GM19455 (cell line): Measurements from ENCODE around the gene DNAJB12.
"Not testable (repeated sequence)": the region's sequence is repeated elsewhere in the genome, so short reads cannot be mapped to it uniquely, and the experiment has no call there.

ENCODE experiments used
- ATAC-seq: cut with Tn5 transposase; IDR thresholded peaks from one replicate; pipeline ENCODE4 v1.9.1; 2021; ENCODE audit not compliant: unreplicated experiment

DNAJB12 gene

GRCh38 chr10:72353965-72354355, 759 bp downstream of the DNAJB12 start:
- peak; percentile 7 for ATAC-seq

DNA sequence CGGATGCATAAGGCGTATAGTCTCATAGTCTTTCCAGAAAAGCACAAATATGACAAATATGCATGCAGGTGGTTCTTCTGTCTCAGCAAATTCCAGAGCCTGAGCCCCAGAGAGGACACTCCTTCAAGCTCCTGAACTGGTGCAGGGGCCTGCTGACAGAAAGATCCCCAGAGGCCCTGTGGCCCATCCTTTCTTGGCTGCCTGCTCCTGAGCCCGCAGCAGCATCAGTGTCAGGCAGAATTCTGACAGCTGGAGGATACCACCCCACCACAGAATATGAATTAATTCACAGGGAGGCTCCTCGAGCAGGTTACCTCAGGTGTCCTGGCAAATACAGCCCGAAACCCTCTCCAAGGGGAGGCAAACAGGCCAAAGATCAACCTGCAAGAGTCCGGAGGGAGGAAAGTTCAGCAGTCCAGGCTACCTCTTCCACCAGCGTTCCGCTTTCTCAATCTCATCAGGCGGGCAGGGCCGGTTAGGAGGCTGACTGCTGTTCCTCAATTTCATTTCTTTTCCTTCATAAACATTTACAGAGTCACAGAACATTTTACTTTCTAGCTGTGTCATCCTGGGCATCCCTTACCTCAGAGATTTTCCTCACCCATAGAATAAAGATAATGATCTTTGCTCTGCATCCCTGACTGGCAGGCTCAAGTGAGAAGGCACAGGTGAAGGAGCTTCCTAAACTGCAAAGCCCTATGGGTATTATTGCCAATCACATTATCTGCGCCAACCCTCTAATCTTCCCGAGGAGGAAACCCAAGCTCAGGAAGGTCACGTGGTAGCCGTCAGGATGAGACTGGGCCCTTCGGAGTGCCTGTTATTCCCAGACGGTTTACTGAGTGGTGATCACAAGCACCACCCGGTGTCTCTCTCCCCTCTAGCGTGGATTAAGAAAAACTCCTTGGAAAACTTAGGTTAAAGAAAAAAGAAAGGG, 1.4 kb downstream of the DNAJB12 start:
- no peak for ATAC-seq

- ATAC-seq: no peak
These were observed 3.2 kb downstream of the DNAJB12 start for GRCh38 chr10:72351479-72351878.

DNA sequence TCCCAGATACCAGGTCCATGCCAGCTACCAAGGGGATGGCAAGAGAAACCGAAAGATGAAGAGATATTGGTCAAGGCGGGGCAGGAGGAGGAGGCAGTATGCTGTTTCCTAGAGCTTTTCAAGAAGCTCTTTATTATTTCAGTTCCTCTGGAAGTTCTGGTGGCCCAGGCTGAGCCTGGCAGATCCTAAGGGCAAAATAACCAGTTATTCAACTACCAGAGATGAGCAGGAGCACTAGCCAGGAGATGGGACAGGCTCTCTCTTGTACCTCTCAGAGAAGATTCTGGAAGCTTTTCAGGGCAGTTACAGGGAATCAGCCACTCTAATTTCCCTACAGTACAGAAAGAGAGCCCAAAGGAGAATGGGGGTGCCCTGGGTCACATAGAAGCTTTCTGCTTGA, 5.3 kb downstream of the DNAJB12 start:
- no peak for ATAC-seq

GRCh38 chr10:72348282-72348681, 6.4 kb downstream of the DNAJB12 start:
- ATAC-seq: no peak

GRCh38 chr10:72346117-72346516, 8.6 kb downstream of the DNAJB12 start:
- ATAC-seq: not testable (repeated sequence)

- no peak for ATAC-seq
These were observed 9.8 kb downstream of the DNAJB12 start for GRCh38 chr10:72344932-72345331.

DNA sequence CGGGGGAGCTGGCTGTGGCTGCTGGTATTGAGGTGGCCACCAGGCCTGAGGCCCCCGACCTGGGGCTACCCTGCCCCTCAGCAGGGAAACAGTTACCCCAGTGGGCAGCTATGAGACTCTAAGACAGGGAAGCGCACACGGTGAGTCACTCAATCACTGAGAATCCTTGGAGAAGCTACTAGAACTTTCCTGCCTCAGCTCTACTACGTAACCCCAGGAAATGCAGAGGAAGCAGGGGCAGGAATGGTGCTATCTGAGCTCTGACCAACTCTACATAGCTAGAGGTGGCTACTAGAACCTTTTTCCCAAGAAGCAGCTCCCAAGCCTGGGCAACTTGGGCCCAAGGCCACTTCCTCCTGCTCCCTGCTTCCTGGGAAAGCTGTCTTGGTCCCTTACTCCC, 11.8 kb downstream of the DNAJB12 start:
- ATAC-seq: no peak

DNA sequence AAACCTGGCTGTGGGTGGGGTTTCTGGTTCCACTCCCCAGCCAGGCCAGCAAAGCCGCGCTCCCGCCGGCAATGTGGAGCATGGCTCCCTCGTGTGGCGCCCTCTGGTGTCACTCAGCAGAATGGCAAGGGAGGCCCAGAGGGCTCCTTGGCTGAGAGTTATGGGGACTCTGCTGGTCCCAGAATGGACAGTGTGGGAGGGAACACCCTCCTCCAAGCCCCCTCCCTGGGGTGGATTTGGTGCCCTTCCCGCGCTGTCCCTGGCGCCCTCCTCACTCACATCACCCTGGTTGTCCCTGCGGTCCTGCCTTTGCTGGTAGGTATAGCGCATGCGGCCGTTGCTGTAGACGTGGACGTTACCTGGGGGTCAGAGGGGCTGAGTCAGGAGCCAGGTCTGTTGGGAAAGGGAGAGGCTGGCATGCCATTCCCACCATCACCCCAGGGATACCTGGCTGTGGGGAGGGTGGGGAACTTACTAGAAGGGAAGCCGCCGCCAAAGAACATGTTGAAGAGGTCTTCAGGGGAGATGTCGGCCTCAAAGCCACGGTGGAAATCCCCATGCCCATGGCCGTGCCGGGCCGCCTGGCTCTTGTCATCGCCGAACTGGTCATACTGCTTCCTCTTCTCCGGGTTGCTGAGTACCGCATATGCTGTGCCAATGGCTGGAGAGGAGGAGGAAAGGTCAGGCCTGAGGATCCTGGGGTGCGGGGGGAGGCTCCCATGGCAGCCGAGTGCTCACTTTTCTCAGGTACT, 14.0 kb downstream of the DNAJB12 start:
- ATAC-seq: no peak

DNA sequence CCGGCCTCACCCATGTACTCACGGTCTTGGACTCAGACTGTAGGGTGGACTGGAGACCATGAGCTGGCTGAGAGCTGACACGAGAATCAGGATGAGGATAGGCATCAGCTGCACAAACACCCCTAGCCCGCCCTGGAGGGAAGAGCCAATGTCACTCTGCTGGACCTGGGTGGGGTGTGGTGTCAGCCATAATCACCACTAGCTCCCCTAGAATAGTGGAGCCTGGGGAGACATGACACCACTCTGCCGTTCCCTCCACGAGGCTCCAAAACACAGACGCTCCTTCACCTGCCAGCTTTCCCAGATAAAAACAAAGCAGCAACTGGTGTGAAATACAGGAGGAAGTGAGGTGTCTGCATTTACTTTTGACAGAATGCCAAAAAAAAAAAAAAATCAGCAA, 16.5 kb downstream of the DNAJB12 start:
- ATAC-seq: no peak

GRCh38 chr10:72337722-72338121, 17.0 kb downstream of the DNAJB12 start:
- no peak for ATAC-seq

DNA sequence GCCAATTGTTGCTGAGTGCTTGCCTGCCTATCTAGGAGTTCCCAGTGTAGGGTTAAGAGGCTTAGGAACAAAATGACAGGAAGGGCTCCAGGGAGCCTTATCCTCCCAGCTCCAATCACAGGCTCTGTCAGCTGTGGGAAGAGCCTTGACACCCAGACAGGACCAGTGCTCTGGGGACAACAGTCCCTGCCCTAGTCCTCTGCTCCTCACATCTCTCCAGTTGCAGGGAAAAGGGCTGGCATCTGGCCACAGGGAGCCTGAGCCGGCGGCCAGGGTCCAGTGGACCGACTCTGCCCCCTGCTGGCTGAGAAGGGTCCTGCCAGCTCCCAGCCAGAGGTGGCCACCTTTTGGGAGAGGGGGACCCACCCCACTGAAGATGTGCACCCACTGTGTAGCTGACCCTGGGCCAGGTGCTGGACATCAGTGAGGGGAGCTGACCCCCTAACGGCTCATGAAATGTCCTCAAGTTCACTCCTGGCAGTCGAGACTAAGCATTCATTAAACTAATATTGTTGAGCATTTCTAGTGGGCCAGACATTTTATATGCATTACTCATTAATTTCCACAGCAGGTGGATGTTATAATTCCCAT, 17.6 kb downstream of the DNAJB12 start:
- no peak for ATAC-seq

DNA sequence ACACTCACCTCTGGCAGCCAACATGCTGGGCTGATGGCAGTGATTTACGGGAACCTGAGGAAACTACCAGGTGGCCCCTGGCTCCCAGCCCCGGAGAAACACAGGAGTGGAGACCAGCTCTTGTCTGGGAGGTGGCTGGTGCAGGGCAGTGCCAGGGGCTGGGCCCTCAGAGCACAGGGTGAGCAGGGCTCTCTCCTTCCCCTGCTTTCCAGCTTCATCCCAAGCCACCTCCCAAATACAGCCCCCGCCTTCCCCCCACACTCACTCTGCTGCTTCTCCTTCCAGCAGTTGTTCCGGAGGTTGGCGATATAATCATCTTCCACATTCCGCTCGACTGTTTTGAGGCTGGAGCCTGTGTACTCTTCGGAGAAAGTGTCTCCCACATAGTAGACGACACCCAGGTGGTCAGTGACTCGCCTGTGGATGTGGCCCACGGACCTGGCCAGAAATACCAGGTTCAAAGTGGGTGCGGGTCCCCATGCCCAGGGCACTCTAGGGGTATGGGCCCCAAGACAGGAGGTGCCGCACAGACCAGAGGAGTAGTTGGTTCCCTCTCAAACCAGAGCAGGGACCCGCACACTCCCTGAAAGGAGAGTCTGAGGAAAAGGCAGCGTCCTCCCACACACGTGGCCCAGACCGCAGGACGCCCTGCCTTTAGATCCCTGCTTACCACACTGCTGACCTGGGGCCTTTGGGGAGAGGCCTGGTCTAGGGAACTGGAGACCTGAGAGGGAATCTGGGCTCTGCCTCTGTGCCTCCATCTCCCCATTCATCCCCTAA, 18.3 kb downstream of the DNAJB12 start:
- no peak for ATAC-seq

- peak; percentile 38 for ATAC-seq
These were observed 19.1 kb downstream of the DNAJB12 start for GRCh38 chr10:72335394-72336258.

- peak; percentile 59 for ATAC-seq
These were observed 19.8 kb downstream of the DNAJB12 start for GRCh38 chr10:72334825-72335393.

GRCh38 chr10:72334196-72334824, 20.4 kb downstream of the DNAJB12 start:
- peak; percentile 4 for ATAC-seq

DNA sequence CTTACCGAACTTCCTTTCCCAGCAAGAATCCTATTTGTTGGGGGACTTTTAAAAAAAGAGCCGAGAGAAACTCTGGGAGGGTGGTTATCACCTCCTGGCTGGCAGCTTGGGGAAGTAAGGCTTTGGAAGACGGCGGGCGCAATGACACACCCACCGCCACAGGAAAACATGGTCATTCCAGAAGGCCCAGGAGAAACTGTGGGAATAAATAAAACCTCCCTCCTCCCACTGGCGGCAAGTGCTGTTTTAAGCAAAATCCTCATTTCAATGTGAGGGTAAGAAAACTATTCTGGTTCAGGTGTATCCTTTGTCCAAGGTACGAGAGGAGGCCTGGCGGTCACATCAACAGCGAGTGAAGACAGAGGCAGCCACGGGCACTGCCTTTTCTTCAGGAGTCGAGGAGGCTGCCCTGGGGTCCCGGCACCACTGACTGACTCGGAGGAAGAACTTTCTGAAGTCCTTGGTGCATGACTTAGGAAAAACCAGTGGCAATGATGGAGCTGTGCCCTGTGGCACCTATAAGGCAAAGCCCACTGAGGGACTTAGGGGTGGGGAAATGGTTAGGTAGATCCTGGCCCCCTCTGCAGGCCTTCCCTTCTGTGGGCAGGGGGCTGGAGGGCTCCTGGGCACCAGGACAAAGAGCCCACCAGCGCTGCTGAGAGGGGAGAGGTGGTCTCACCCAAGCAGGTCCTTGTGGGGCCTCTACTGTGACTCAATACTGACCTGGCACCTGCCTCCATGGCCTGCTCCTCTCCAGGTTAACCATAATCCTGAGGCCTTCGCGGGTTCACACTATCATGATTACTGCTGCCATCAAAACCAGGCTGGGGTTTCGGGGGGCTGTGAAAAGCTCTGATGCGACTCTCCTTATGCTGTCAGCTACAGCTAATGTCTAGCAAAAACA, 21.4 kb downstream of the DNAJB12 start:
- no peak for ATAC-seq

DNA sequence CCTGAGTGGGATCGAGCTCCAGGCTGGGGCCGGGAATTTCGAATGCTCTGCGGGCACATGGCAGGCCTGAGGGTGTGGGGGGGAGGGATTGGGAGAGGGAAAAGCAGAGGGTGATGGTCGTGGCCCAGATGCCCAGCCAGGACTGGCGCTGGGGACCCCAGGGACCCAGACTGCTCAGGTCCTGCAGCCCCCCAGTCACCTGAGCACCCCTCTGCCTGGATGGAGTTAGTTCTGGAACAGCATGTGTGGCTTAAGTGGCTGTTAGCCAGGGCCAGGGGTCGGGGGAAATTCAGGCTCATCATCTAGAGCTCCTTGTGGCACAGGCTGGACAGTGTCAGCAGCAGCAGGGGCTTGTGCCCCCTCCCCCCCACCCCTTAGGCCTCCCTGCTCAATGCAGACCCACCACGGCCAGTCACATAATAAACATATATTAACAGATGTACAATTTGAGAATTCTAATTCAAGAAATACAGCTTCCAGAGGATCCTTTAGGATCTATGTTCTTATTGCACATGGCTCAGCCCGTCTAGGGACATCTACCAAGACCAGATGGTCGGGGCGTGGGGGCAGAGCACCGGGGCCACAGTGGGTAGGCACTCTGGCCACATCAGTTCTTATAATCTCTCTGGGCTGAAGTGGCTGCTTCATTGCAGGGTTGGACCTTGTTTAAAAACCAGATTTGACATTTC, 22.2 kb downstream of the DNAJB12 start:
- no peak for ATAC-seq
